Esophagus squamous epithelium (tissue), 5 donors: Measurements from ENCODE around the gene GABBR2. TPM values are rescaled to one million over a fixed set of nuclear protein-coding genes. Genes with fewer than 3 reads are reported as not detected.
"Not testable (repeated sequence)": the region's sequence is repeated elsewhere in the genome, so short reads cannot be mapped to it uniquely, and the experiment has no call there.

ENCODE experiments used
- DNase-seq: peaks from one replicate; lab custom pipeline; 2025; lab: John Stamatoyannopoulos, UW
- H3K27ac ChIP-seq, 4 donors: fragments of 200-600 bp; sonication (generic); one replicate each; pipeline ENCODE4 v1.5.1; 2016 to 2019; ENCODE audit warnings: mild to moderate bottlenecking in 1 of 4
- H3K27me3 ChIP-seq, 4 donors: fragments of 200-600 bp; sonication (generic); 1 replicate in 3 of 4; 2 replicates in 1 of 4; pipeline versions ENCODE4 v1.5.1 to v1.6.0; 2017 to 2021; ENCODE audit warnings: antibody characterized with exemption in 1 of 4
- H3K36me3 ChIP-seq, 3 donors: fragments of 200-600 bp; sonication (generic); one replicate each; pipeline ENCODE4 v1.5.1; 2016 to 2019
- H3K4me1 ChIP-seq, 3 donors: fragments of 200-600 bp; sonication (generic); one replicate each; pipeline ENCODE4 v1.5.1; 2017 to 2019
- H3K4me3 ChIP-seq, 4 donors: fragments of 200-600 bp; sonication (generic); 1 replicate in 3 of 4; 2 replicates in 1 of 4; pipeline ENCODE4 v1.5.1; 2016 to 2019; ENCODE audit warnings: mild to moderate bottlenecking in 2 of 4, moderate library complexity in 1 of 4
- H3K9me3 ChIP-seq, 3 donors: fragments of 200-600 bp; sonication (generic); one replicate each; pipeline ENCODE4 v1.5.1; 2016 to 2019
- POLR2A ChIP-seq, 4 donors: fragments of 450-650 bp; IDR thresholded peaks; one replicate each; pipeline ENCODE4 v1.6.1; 2017; ENCODE audit warnings: antibody characterized with exemption in 4 of 4, mild to moderate bottlenecking in 4 of 4, moderate library complexity in 3 of 4
- WGBS, 2 donors: methylation state at CpG; one replicate each; pipeline ENCODE4 v1.1.5; 2018; 5-methylcytosine and 5-hydroxymethylcytosine counted together
- intact Hi-C: fragments of 100-400 bp; cut with DNase I; formaldehyde crosslinking; loops from one replicate; pipeline ENCODE4 v1.15.0; 2022
- total RNA-seq, 4 donors: library from RNA; depleted of rRNA; stranded (reverse); fragments of >200 nt; gene quantifications; one replicate each; pipeline ENCODE4 v1.1.0, GENCODE V29; 2016
- TF ChIP-seq, protein P1 (sequence below), 6 experiments: fragments of 450-650 bp in 4 of 6; fragments of 200-600 bp in 2 of 6; sonication (generic) in 2 of 6; IDR thresholded peaks; one replicate each; pipeline ENCODE4 v1.5.1; 2016 to 2019; ENCODE audit warnings: antibody characterized with exemption in 6 of 6, mild to moderate bottlenecking in 4 of 6, moderate library complexity in 4 of 6
- donor health status: DM: yes; HTN: yes; CAD: no.

Gene GABBR2
- total RNA-seq, 4 donors from 2014 or later, result not detected

DNA sequence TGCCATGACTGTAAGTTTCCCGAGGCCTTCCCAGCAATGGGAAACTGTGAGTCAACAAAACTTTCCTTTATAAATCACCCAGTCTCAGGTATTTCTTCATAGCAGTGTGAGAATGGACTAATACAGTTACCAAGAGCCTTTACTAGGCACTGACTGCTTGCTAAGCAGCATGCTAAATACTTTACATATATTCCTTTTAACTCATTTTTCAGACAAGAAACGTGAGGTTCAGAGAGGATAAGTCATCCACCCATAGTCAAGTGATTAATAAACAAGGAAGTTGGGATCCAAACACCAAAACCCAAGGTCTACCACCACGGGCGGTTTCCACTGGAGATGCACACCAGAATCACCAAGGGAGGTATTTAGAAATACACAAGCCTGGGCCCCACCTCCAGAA is 50.8 kb downstream of the GABBR2 start:
- TF ChIP-seq, protein P1, sequence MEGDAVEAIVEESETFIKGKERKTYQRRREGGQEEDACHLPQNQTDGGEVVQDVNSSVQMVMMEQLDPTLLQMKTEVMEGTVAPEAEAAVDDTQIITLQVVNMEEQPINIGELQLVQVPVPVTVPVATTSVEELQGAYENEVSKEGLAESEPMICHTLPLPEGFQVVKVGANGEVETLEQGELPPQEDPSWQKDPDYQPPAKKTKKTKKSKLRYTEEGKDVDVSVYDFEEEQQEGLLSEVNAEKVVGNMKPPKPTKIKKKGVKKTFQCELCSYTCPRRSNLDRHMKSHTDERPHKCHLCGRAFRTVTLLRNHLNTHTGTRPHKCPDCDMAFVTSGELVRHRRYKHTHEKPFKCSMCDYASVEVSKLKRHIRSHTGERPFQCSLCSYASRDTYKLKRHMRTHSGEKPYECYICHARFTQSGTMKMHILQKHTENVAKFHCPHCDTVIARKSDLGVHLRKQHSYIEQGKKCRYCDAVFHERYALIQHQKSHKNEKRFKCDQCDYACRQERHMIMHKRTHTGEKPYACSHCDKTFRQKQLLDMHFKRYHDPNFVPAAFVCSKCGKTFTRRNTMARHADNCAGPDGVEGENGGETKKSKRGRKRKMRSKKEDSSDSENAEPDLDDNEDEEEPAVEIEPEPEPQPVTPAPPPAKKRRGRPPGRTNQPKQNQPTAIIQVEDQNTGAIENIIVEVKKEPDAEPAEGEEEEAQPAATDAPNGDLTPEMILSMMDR (IDR thresholded peaks at IDR 0.05), result no peak
- no peak for TF ChIP-seq POLR2A (IDR thresholded peaks at IDR 0.05)
- Histone ChIP-seq H3K27me3 (peaks cover 0 to 4% (median 0%) of the 10 kb centered on the region in 4 donors), H3K27ac (no peak overlapping the region), H3K4me1 (no peaks in the 10 kb centered on the region), H3K36me3 (no peaks in the 10 kb centered on the region), H3K4me3 (no peak overlapping the region), H3K9me3 (no peaks in the 10 kb centered on the region)
- intact Hi-C loops, result no loop called here
- DNase-seq, result no peak
- 48 to 71% methylated on average over 3 to 4 of the region's 4 CpGs for WGBS, 2 donors

DNA sequence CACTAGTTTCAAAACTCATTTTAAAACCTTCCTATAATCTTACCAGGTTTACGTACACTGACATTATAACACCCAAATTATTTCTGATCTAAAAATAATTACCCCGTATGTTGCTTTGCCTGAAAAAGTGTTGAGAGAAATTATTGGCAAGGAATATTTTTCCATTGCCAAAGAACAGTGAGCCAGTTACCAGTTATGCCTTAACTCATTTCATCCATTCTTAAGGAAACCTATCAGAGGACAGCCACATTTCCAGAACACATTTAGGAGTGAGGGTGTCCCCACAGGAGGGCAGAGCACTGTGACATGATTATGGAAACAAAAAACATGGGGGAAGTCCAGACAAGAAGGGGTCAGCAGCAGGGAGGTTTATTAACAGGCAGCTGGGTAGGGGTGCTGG is 52.2 kb downstream of the GABBR2 start:
- intact Hi-C loops, result no loop called here
- 58 to 65% methylated on average over 2 of the region's 2 CpGs for WGBS, 2 donors
- H3K27ac ChIP-seq, result no peak overlapping the region
- no peaks in the 10 kb centered on the region for H3K9me3 ChIP-seq
- H3K4me3 ChIP-seq, result no peak overlapping the region
- no peaks in the 10 kb centered on the region for H3K4me1 ChIP-seq
- no peaks in the 10 kb centered on the region for H3K36me3 ChIP-seq
- H3K27me3 ChIP-seq, result peaks cover 0 to 11% (median 0%) of the 10 kb centered on the region in 4 donors
- TF ChIP-seq, protein P1 (IDR thresholded peaks at IDR 0.05), result no peak
- TF ChIP-seq POLR2A (IDR thresholded peaks at IDR 0.05), result no peak
- no peak for DNase-seq

DNA sequence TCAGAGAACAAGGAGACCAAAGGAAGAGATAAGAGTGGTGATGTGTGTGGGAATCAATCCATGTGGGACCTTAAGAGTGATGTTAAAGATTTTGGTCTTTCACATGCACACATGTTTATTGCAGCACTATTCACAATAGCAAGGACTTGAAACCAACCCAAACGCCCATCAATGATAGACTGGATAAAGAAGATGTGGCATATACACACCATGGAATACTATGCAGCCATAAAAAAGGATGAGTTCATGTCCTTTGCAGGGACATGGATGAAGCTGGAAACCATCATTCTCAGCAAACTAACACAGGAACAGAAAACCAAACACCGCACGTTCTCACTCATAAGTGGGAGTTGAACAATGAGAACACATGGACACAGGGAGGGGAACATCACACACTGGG is 53.3 kb downstream of the GABBR2 start:
- DNase-seq, H3K27ac ChIP-seq, H3K4me1 ChIP-seq, H3K4me3 ChIP-seq, H3K9me3 ChIP-seq, H3K36me3 ChIP-seq, intact Hi-C loops: not testable (repeated sequence)
- H3K27me3 ChIP-seq, result peaks cover 0 to 11% (median 0%) of the 10 kb centered on the region in 4 donors
- 76 to 82% methylated on average over 3 of the region's 3 CpGs for WGBS, 2 donors

- no peaks in the 10 kb centered on the region for H3K36me3 ChIP-seq
- H3K27ac ChIP-seq, result no peak overlapping the region
- H3K4me1 ChIP-seq, result no peaks in the 10 kb centered on the region
- TF ChIP-seq, protein P1 (IDR thresholded peaks at IDR 0.05), result no peak
- no peak for TF ChIP-seq POLR2A (IDR thresholded peaks at IDR 0.05)
- WGBS, 2 donors, result 45 to 46% methylated on average over 6 of the region's 6 CpGs
- H3K4me3 ChIP-seq, result no peak overlapping the region
- intact Hi-C loops, result no loop called here
- no peak for DNase-seq
- no peaks in the 10 kb centered on the region for H3K9me3 ChIP-seq
- peaks cover 0 to 16% (median 0%) of the 10 kb centered on the region in 4 donors for H3K27me3 ChIP-seq
Measured at GRCh38 chr9:98654247-98654646, 54.5 kb downstream of the GABBR2 start.

DNA sequence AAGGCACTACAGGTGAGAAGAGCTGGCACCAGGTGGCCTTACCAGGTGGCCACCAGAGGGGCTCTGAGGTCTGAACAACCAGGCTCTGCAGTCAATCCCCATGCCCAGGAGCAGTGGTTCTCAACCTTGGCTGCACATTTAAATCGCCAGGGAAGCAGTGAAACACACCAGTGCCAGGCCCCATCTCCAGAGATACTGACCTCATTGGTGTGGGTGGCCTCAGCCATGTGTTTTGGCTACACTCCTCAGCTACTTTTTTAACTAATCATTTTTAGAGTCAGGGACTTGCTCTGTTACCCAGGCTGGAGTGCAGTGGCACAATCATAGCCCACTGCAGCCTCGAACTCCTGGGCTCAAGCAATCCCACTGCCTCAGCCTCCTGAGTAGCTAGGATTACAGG is 56.0 kb downstream of the GABBR2 start:
- Histone ChIP-seq H3K36me3 (no peaks in the 10 kb centered on the region), H3K27me3 (peaks cover 0 to 25% (median 0%) of the 10 kb centered on the region in 4 donors), H3K9me3 (no peaks in the 10 kb centered on the region), H3K4me1 (no peaks in the 10 kb centered on the region), H3K27ac (no peak overlapping the region), H3K4me3 (no peak overlapping the region)
- WGBS, 2 donors, result 82 to 89% methylated on average over 1 of the region's 2 CpGs
- intact Hi-C loops, result no loop called here
- no peak for DNase-seq
- TF ChIP-seq, protein P1 (IDR thresholded peaks at IDR 0.05), result no peak
- TF ChIP-seq POLR2A (IDR thresholded peaks at IDR 0.05), result no peak

- intact Hi-C loops, result no loop called here
- 83 to 88% methylated on average over 3 of the region's 3 CpGs for WGBS, 2 donors
- Histone ChIP-seq H3K27ac (no peak overlapping the region), H3K4me3 (no peak overlapping the region), H3K9me3 (no peaks in the 10 kb centered on the region), H3K27me3 (peaks cover 0 to 25% (median 0%) of the 10 kb centered on the region in 4 donors), H3K36me3 (no peaks in the 10 kb centered on the region), H3K4me1 (no peaks in the 10 kb centered on the region)
- TF ChIP-seq, protein P1 (IDR thresholded peaks at IDR 0.05), result no peak
- no peak for TF ChIP-seq POLR2A (IDR thresholded peaks at IDR 0.05)
- DNase-seq, result no peak
Measured at GRCh38 chr9:98652302-98652701, 56.4 kb downstream of the GABBR2 start.
